ENCODE results near the gene ROBO1. TPM values are rescaled to one million over a fixed set of nuclear protein-coding genes. Genes with fewer than 3 reads are reported as not detected.

ROBO1 gene
- total RNA-seq, 1 experiment from 2014 or later: 67.6 TPM

DNA sequence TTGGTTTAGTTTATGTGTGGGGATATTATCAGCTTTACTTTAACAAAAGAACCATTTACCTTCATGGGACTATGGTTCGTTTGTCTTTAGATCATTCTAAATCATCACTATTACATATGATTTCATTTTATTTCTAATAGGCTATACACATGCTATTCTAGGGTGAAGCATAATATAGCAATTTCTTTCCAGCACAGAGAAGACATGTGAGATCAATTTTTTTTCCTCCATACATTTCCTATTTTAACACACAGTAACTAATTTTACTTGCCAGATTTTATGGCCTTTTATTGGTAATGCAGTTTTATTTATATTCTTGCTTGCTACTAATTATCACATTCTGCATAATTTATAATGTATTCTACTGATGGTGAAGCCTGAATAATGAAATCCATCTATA is 287.1 kb downstream of the ROBO1 start:
- TF ChIP-seq CTCF (conservative IDR thresholded peaks at IDR 0.05; ENCODE audit: low read depth, low read length) (no peak), EZH2 (IDR thresholded peaks at IDR 0.05; ENCODE audit: borderline replicate concordance, low read depth, low read length, poor library complexity, severe bottlenecking) (no peak)
- no peaks in the 10 kb centered on the region for H3K36me3 ChIP-seq (ENCODE audit: insufficient read depth, low read length, poor library complexity, severe bottlenecking)
- no peak overlapping the region for H3K27ac ChIP-seq (ENCODE audit: low read depth, low read length, poor library complexity, severe bottlenecking)
- POLR2A ChIA-PET (ENCODE audit: low non-redundant PET): no interaction called here
- no peak for DNase-seq (ENCODE audit: low spot score)
- intact Hi-C loops (cut with micrococcal nuclease; ENCODE audit: unreplicated experiment): no loop called here
- H3K4me3 ChIP-seq (ENCODE audit: low read depth, low read length, poor library complexity, severe bottlenecking): no peak overlapping the region
- H3K27me3 ChIP-seq (replicated peaks; ENCODE audit: insufficient read depth, low read depth, low read length, poor library complexity): no peaks in the 10 kb centered on the region
- H3K9me3 ChIP-seq (ENCODE audit: low read depth, low read length, poor library complexity, severe bottlenecking): no peaks in the 10 kb centered on the region
- no TSS peak for BruUV-seq (replicated peaks)
- H3K4me1 ChIP-seq (ENCODE audit: insufficient read depth, low read length, poor library complexity, severe bottlenecking): no peaks in the 10 kb centered on the region
- CTCF ChIA-PET: no interaction called here

DNA sequence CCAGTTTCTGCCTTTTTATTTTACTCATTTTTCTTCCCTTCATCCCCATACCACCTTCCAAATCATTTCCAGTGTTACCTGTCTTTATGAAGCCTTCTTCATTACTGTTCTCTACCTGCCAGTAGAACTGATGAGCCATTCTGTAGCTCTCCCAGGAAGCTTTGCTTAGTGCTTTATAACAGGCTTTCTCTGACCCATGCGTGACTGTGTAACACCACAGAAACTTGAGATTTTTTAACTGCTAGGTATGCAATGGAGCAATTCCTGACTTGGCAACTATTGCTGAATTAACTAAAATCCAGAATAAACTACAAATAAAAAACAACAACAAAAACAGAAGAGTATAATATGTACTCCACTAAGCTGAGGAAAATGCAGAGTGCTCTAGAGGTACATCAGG is 289.2 kb downstream of the ROBO1 start:
- Histone ChIP-seq H3K4me1 (ENCODE audit: insufficient read depth, low read length, poor library complexity, severe bottlenecking) (no peaks in the 10 kb centered on the region), H3K9me3 (ENCODE audit: low read depth, low read length, poor library complexity, severe bottlenecking) (no peaks in the 10 kb centered on the region), H3K4me3 (ENCODE audit: low read depth, low read length, poor library complexity, severe bottlenecking) (no peak overlapping the region), H3K36me3 (ENCODE audit: insufficient read depth, low read length, poor library complexity, severe bottlenecking) (no peaks in the 10 kb centered on the region), H3K27me3 (replicated peaks; ENCODE audit: insufficient read depth, low read depth, low read length, poor library complexity) (no peaks in the 10 kb centered on the region), H3K27ac (ENCODE audit: low read depth, low read length, poor library complexity, severe bottlenecking) (no peak overlapping the region)
- POLR2A ChIA-PET (ENCODE audit: low non-redundant PET): no interaction called here
- no peak for TF ChIP-seq CTCF (conservative IDR thresholded peaks at IDR 0.05; ENCODE audit: low read depth, low read length)
- no peak for TF ChIP-seq EZH2 (IDR thresholded peaks at IDR 0.05; ENCODE audit: borderline replicate concordance, low read depth, low read length, poor library complexity, severe bottlenecking)
- DNase-seq (ENCODE audit: low spot score): no peak
- CTCF ChIA-PET: no interaction called here
- intact Hi-C loops (cut with micrococcal nuclease; ENCODE audit: unreplicated experiment): no loop called here
- no TSS peak for BruUV-seq (replicated peaks)

- BruUV-seq (replicated peaks): no TSS peak
- ChIA-PET POLR2A (ENCODE audit: low non-redundant PET) (interaction anchor here (0.9 kb wide), 1 partner anchor 805 kb away, joined by 4 read pairs; no protein-coding TSS in a partner anchor), CTCF (no interaction called here)
- H3K36me3 ChIP-seq (ENCODE audit: insufficient read depth, low read length, poor library complexity, severe bottlenecking): no peaks in the 10 kb centered on the region
- intact Hi-C loops (cut with micrococcal nuclease; ENCODE audit: unreplicated experiment): no loop called here
- H3K27ac ChIP-seq (ENCODE audit: low read depth, low read length, poor library complexity, severe bottlenecking): no peak overlapping the region
- no peaks in the 10 kb centered on the region for H3K9me3 ChIP-seq (ENCODE audit: low read depth, low read length, poor library complexity, severe bottlenecking)
- no peak overlapping the region for H3K4me3 ChIP-seq (ENCODE audit: low read depth, low read length, poor library complexity, severe bottlenecking)
- TF ChIP-seq CTCF (conservative IDR thresholded peaks at IDR 0.05; ENCODE audit: low read depth, low read length) (no peak), EZH2 (IDR thresholded peaks at IDR 0.05; ENCODE audit: borderline replicate concordance, low read depth, low read length, poor library complexity, severe bottlenecking) (no peak)
- DNase-seq (ENCODE audit: low spot score): no peak
- no peaks in the 10 kb centered on the region for H3K27me3 ChIP-seq (replicated peaks; ENCODE audit: insufficient read depth, low read depth, low read length, poor library complexity)
- no peaks in the 10 kb centered on the region for H3K4me1 ChIP-seq (ENCODE audit: insufficient read depth, low read length, poor library complexity, severe bottlenecking)
Observed at GRCh38 chr3:79477242-79477641, 290.6 kb downstream of the ROBO1 start.

Measured in A673 (cell line).